Endothelial cell of umbilical vein (primary cell): ENCODE measurements around the gene NAP1L4. TPM values are rescaled to one million over a fixed set of nuclear protein-coding genes. Genes with fewer than 3 reads are reported as not detected.

Experiments
- BruUV-seq: library from RNA; stranded (reverse); fragments of 400-500 nt; replicated peaks from 2 replicates; lab custom pipeline; 2021; lab: Mats Ljungman, UMichigan
- CTCF ChIA-PET: fragments of 300-600, 350-600 bp; sonication (Branson Sonifier 250); formaldehyde crosslinking; loops from one replicate; lab custom pipeline; 2021; ENCODE audit warnings: antibody characterized with exemption, inconsistent platforms; lab: Charles Lee
- POLR2A ChIA-PET: fragments of 300-600, 350-600 bp; sonication (Branson Sonifier 250); formaldehyde crosslinking; loops from one replicate; lab custom pipeline; 2021; ENCODE audit warnings: antibody characterized with exemption, inconsistent platforms; lab: Charles Lee
- DNase-seq: peaks from one replicate; pipeline ENCODE4 v3.0.0-alpha.2; 2011; ENCODE audit warnings: low read depth, low spot score
- FAIRE-seq: peaks from 2 replicates; lab custom pipeline; 2011; peaks lifted over from hg19 to GRCh38; lab: Jason Lieb, UNC
- H2AFZ ChIP-seq: 2 replicates; pipeline ENCODE4 v1.6.0; 2012; ENCODE audit warnings: low read depth, low read length, control low read depth, inconsistent platforms
- H3K27ac ChIP-seq: 2 replicates; pipeline ENCODE4 v1.5.1; 2011; ENCODE audit warnings: low read depth, mild to moderate bottlenecking, control low read depth, low read length, moderate library complexity; ENCODE audit not compliant: insufficient read depth
- H3K27me3 ChIP-seq, 2 experiments: 2 replicates each; pipeline versions ENCODE4 v1.6.0 to v1.6.1; 2011; ENCODE audit warnings: low read length in 2 of 2, mixed read lengths in 1 of 2; ENCODE audit not compliant: control insufficient read depth in 2 of 2, insufficient read depth in 2 of 2
- H3K36me3 ChIP-seq, 2 experiments: 2 replicates in 1 of 2; 3 replicates in 1 of 2; pipeline ENCODE4 v1.5.1; 2011; ENCODE audit warnings: low read length in 2 of 2, mild to moderate bottlenecking in 1 of 2, moderate library complexity in 1 of 2; ENCODE audit not compliant: control insufficient read depth in 2 of 2, insufficient read depth in 2 of 2; ENCODE audit errors: extremely low read depth in 1 of 2
- H3K4me1 ChIP-seq: 3 replicates; pipeline ENCODE4 v1.5.1; 2011; ENCODE audit warnings: mild to moderate bottlenecking, low read length; ENCODE audit not compliant: control insufficient read depth, insufficient read depth; ENCODE audit errors: extremely low read depth
- H3K4me2 ChIP-seq: 2 replicates; pipeline ENCODE4 v1.6.1; 2011; ENCODE audit warnings: low read length, control low read depth, mixed read lengths; ENCODE audit not compliant: insufficient read depth
- H3K4me3 ChIP-seq, 3 experiments: fragments of 200-600 bp in 1 of 3; sonication (generic), shearing (Covaris generic) in 1 of 3; replicated peaks in 1 of 3; 2 replicates each; pipeline ENCODE4 v1.5.1; 2011 to 2016; ENCODE audit warnings: control low read depth in 3 of 3, low read length in 3 of 3, mild to moderate bottlenecking in 2 of 3, inconsistent platforms in 1 of 3, low read depth in 1 of 3, moderate library complexity in 1 of 3; ENCODE audit not compliant: insufficient read depth in 1 of 3
- H3K79me2 ChIP-seq: 2 replicates; pipeline ENCODE4 v1.6.0; 2012; ENCODE audit warnings: low read length, inconsistent platforms; ENCODE audit not compliant: control insufficient read depth, insufficient read depth
- H3K9ac ChIP-seq: replicated peaks from 2 replicates; pipeline ENCODE3; 2011; ENCODE audit warnings: low read length, control low read depth; ENCODE audit not compliant: insufficient read depth; ENCODE audit errors: extremely low read depth
- H3K9me1 ChIP-seq: replicated peaks from 3 replicates; pipeline ENCODE4 v1.6.0; 2011; ENCODE audit warnings: mild to moderate bottlenecking, low read length; ENCODE audit not compliant: control insufficient read depth, insufficient read depth; ENCODE audit errors: extremely low read depth
- H3K9me3 ChIP-seq: replicated peaks from 2 replicates; pipeline ENCODE4 v1.5.1; 2012; ENCODE audit warnings: low read length, inconsistent platforms; ENCODE audit not compliant: control insufficient read depth, insufficient read depth
- H4K20me1 ChIP-seq: replicated peaks from 2 replicates; pipeline ENCODE3; 2011; ENCODE audit warnings: mild to moderate bottlenecking, low read length; ENCODE audit not compliant: control insufficient read depth, insufficient read depth; ENCODE audit errors: extremely low read depth
- EZH2 ChIP-seq: IDR thresholded peaks from 2 replicates; pipeline ENCODE4 v1.6.1; 2012; ENCODE audit warnings: borderline replicate concordance, low read depth, mild to moderate bottlenecking, moderate library complexity, low read length, inconsistent platforms; ENCODE audit not compliant: severe bottlenecking
- FOS ChIP-seq: IDR thresholded peaks from 2 replicates; pipeline ENCODE4 v1.6.1; 2011; ENCODE audit warnings: mild to moderate bottlenecking, low read length, moderate library complexity, borderline replicate concordance; ENCODE audit not compliant: insufficient read depth
- GATA2 ChIP-seq: IDR thresholded peaks from 2 replicates; pipeline ENCODE4 v1.7.0; 2011; ENCODE audit warnings: low read depth, mild to moderate bottlenecking, moderate library complexity, mixed read lengths, low read length; ENCODE audit not compliant: insufficient read length, insufficient read depth
- JUN ChIP-seq: IDR thresholded peaks from 2 replicates; pipeline ENCODE4 v1.6.1; 2011; ENCODE audit warnings: borderline replicate concordance, low read depth; ENCODE audit not compliant: insufficient read length, insufficient read depth
- MYC ChIP-seq: IDR thresholded peaks from one replicate; pipeline ENCODE4 v1.6.1; 2011; ENCODE audit warnings: mild to moderate bottlenecking, low read depth, low read length
- POLR2A ChIP-seq: IDR thresholded peaks from 2 replicates; pipeline ENCODE4 v1.6.1; 2012; ENCODE audit warnings: low read depth, mild to moderate bottlenecking, control low read depth, low read length
- POLR2AphosphoS5 ChIP-seq: IDR thresholded peaks from 2 replicates; pipeline ENCODE4 v1.6.1; 2012; ENCODE audit warnings: low read depth, mild to moderate bottlenecking, control low read depth, low read length, moderate library complexity; ENCODE audit not compliant: insufficient read depth
- dilution Hi-C: fragments of 300-500 bp; cut with MboI; formaldehyde crosslinking; loops from one replicate; pipeline ENCODE4 v1.15.0; 2019; ENCODE audit warnings: low sequenced_read_pairs; ENCODE audit not compliant: extremely low pct_ligation_motif_present
- intact Hi-C: fragments of 100-400 bp; cut with micrococcal nuclease; formaldehyde crosslinking; loops from one replicate; pipeline ENCODE4 v1.10.0; 2022
- polyA plus RNA-seq, 4 experiments: library from polyadenylated mRNA; depleted of rRNA in 3 of 4; stranded (reverse) in 3 of 4; unstranded in 1 of 4; fragments of >200 nt; gene quantifications; 2 replicates each; pipeline versions ENCODE4 v1.2.1 to v1.2.3, GENCODE V29; 2011 to 2012; ENCODE audit warnings: missing spikeins in 1 of 4
- total RNA-seq: library from RNA; stranded (reverse); gene quantifications from 2 replicates; pipeline ENCODE4 v1.2.3, GENCODE V29; 2021
- TF ChIP-seq, protein P1 (sequence below): IDR thresholded peaks from 2 replicates; pipeline ENCODE4 v1.6.1; 2011; ENCODE audit not compliant: insufficient read depth, insufficient read length
- TF ChIP-seq, protein P2 (sequence below), 2 donors: IDR thresholded peaks; 1 replicate in 1 of 2; 2 replicates in 1 of 2; pipeline ENCODE4 v1.5.1; 2011; ENCODE audit warnings: low read length in 2 of 2, mild to moderate bottlenecking in 2 of 2, moderate library complexity in 2 of 2, control low read depth in 1 of 2, inconsistent platforms in 1 of 2, low read depth in 1 of 2; ENCODE audit not compliant: insufficient read depth in 1 of 2; ENCODE audit errors: extremely low read depth in 1 of 2

The NAP1L4 gene
- total and polyA plus RNA-seq, 2 donors (not counting 3 experiments of a cell fraction or from before 2014, with no cell fraction given): 100.0 to 177 TPM

DNA sequence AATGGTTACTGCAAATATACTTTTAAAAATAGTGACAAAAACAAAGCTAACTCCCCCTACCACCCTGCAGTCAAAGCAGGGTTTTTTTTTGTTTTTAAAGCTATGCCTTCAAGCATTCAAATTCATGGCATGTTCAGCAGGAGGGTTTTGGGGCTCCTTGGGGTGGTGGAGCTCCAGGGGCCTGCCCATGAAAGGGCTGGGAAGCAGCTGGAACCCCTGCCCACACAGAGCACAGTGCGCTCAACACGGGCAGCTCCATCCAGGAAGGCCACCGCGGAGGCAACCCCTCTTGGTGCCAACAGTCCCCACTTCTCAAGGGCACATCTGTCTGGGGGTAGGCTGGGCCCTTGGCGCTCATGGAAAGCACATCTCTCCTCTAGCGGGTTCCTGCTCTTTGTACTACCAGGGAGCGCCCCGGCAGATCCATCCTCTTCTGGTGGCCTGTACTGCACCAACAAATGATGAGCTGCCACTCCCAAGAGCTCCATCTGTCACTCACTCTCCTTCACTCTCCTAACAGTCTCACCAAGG is 46.3 kb downstream of the NAP1L4 start:
- Histone ChIP-seq H3K4me3 (no peak overlapping the region), H3K4me1 (peaks cover 14% of the 10 kb centered on the region), H3K9me3 (no peaks in the 10 kb centered on the region), H3K36me3 (peaks cover 26 to 36% of the 10 kb centered on the region in 2 experiments), H3K79me2 (peaks cover 20% of the 10 kb centered on the region), H3K27ac (no peak overlapping the region), H3K27me3 (no peaks in the 10 kb centered on the region), H3K9ac (no peak overlapping the region), H4K20me1 (no peaks in the 10 kb centered on the region), H3K4me2 (no peak overlapping the region), H2AFZ (no peak overlapping the region), H3K9me1 (no peaks in the 10 kb centered on the region)
- ChIA-PET CTCF (interaction anchor here (0.7 to 1.9 kb wide), 15 partner anchors 9 to 463 kb away, joined by 3 to 18 read pairs (median 4); no protein-coding TSS in a partner anchor), POLR2A (interaction anchor here (0.7 to 1.8 kb wide), 4 partner anchors 12 to 46 kb away, joined by 3 to 8 read pairs (median 4); partner anchors contain the start of genes NAP1L4 and PHLDA2)
- dilution Hi-C loops: no loop called here
- no peak for FAIRE-seq
- intact Hi-C loops: loop anchor here (1.0 kb wide), 1 partner anchor 13 kb away; no protein-coding TSS in a partner anchor
- DNase-seq: no peak
- no TSS peak for BruUV-seq
- TF ChIP-seq POLR2AphosphoS5 (no peak), JUN (no peak), POLR2A (no peak), MYC (no peak), GATA2 (no peak), EZH2 (no peak), FOS (no peak)
- TF ChIP-seq, protein P1, sequence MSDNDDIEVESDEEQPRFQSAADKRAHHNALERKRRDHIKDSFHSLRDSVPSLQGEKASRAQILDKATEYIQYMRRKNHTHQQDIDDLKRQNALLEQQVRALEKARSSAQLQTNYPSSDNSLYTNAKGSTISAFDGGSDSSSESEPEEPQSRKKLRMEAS: no peak
- TF ChIP-seq, protein P2, sequence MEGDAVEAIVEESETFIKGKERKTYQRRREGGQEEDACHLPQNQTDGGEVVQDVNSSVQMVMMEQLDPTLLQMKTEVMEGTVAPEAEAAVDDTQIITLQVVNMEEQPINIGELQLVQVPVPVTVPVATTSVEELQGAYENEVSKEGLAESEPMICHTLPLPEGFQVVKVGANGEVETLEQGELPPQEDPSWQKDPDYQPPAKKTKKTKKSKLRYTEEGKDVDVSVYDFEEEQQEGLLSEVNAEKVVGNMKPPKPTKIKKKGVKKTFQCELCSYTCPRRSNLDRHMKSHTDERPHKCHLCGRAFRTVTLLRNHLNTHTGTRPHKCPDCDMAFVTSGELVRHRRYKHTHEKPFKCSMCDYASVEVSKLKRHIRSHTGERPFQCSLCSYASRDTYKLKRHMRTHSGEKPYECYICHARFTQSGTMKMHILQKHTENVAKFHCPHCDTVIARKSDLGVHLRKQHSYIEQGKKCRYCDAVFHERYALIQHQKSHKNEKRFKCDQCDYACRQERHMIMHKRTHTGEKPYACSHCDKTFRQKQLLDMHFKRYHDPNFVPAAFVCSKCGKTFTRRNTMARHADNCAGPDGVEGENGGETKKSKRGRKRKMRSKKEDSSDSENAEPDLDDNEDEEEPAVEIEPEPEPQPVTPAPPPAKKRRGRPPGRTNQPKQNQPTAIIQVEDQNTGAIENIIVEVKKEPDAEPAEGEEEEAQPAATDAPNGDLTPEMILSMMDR (IDR thresholded peaks at IDR 0.05; ENCODE audit: extremely low read depth in 1 of 2, insufficient read depth in 1 of 2, low read depth in 1 of 2, low read length in 2 of 2): no peak
